ENCODE results near the gene PLPPR2. TPM values are rescaled to one million over a fixed set of nuclear protein-coding genes. Genes with fewer than 3 reads are reported as not detected.

Gene PLPPR2
- total and polyA plus RNA-seq, 2 of the 4 experiments (the other 2 are of a cell fraction), result 3.9 to 45.2 TPM

- H2BK15ac ChIP-seq (ENCODE audit: low read depth, low read length), result no peak overlapping the region
- H3K18ac ChIP-seq (ENCODE audit: low read depth, low read length), result no peak overlapping the region
- H2BK5ac ChIP-seq (ENCODE audit: low read depth, low read length, poor library complexity, severe bottlenecking), result no peak overlapping the region
- TF ChIP-seq MAZ (IDR thresholded peaks at IDR 0.05; ENCODE audit: borderline replicate concordance, low read depth, low read length) (no peak), CHD1 (IDR thresholded peaks at IDR 0.05; ENCODE audit: low read depth, low read length) (no peak), RCOR1 (IDR thresholded peaks at IDR 0.05; ENCODE audit: insufficient replicate concordance, low read length) (no peak), CTCF (conservative IDR thresholded peaks at IDR 0.05; ENCODE audit: low read depth, low read length) (no peak), FOS (IDR thresholded peaks at IDR 0.05; ENCODE audit: low read depth, low read length) (no peak), CEBPB (IDR thresholded peaks at IDR 0.05; ENCODE audit: low read depth, low read length) (no peak), SMC3 (IDR thresholded peaks at IDR 0.05; ENCODE audit: low read depth, low read length) (no peak), NFE2L2 (IDR thresholded peaks at IDR 0.05; ENCODE audit: low read depth, low read length) (no peak), RAD21 (IDR thresholded peaks at IDR 0.05; ENCODE audit: low read length) (no peak)
- TF ChIP-seq, protein P1, sequence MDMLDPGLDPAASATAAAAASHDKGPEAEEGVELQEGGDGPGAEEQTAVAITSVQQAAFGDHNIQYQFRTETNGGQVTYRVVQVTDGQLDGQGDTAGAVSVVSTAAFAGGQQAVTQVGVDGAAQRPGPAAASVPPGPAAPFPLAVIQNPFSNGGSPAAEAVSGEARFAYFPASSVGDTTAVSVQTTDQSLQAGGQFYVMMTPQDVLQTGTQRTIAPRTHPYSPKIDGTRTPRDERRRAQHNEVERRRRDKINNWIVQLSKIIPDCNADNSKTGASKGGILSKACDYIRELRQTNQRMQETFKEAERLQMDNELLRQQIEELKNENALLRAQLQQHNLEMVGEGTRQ (IDR thresholded peaks at IDR 0.05; ENCODE audit: low read depth, low read length), result no peak
- no peak overlapping the region for H2AK9ac ChIP-seq (replicated peaks; ENCODE audit: low read depth, low read length, poor library complexity)
- POLR2A ChIA-PET (ENCODE audit: unreplicated experiment), result interaction anchor here (0.7 kb wide), 1 partner anchor 1269 kb away, joined by 3 read pairs; no protein-coding TSS in a partner anchor
- peaks cover 2% of the 10 kb centered on the region for H3K27me3 ChIP-seq (ENCODE audit: control insufficient read depth, insufficient read depth, low read length)
- H2AFZ ChIP-seq (replicated peaks; ENCODE audit: low read length, poor library complexity), result no peak overlapping the region
- H3K14ac ChIP-seq (replicated peaks; ENCODE audit: low read depth, low read length), result no peak overlapping the region
- in situ Hi-C loops (cut with MboI; ENCODE audit: low sequenced_read_pairs), result no loop called here
- WGBS, 2 experiments (ENCODE audit: extremely low coverage in 2 of 2, insufficient read length in 1 of 2), result 89% methylated on average over 2 of the region's 9 CpGs; no CpG with 5 or more reads in 1 of the 2 experiments
- ATAC-seq (ENCODE audit: low read depth), result no peak
- H4K91ac ChIP-seq (ENCODE audit: insufficient read depth, low read depth, low read length), result no peak overlapping the region
- H2BK120ac ChIP-seq (ENCODE audit: low read depth, low read length), result no peak overlapping the region
- no peak overlapping the region for H2BK20ac ChIP-seq (ENCODE audit: low read depth, low read length)
- no peaks in the 10 kb centered on the region for H3K79me1 ChIP-seq (ENCODE audit: low read depth in 1 of 2, low read length in 2 of 2)
- no peak overlapping the region for H2AK5ac ChIP-seq (ENCODE audit: low read depth, low read length)
- no peak overlapping the region for H3K9ac ChIP-seq (ENCODE audit: low read depth, low read length)
- dilution Hi-C loops (cut with HindIII; ENCODE audit: low sequenced_read_pairs, unreplicated experiment), result no loop called here
- no peaks in the 10 kb centered on the region; the same call in 1 of the 2 replicates for H4K20me1 ChIP-seq (ENCODE audit: insufficient read depth, low read length)
- no peak overlapping the region for H4K8ac ChIP-seq (ENCODE audit: low read depth in 2 of 2, low read length in 2 of 2)
- no peak overlapping the region for H3K4ac ChIP-seq (ENCODE audit: low read depth, low read length)
- H3K9me3 ChIP-seq (ENCODE audit: control insufficient read depth, insufficient read depth, low read length), result no peaks in the 10 kb centered on the region
- H3K56ac ChIP-seq (ENCODE audit: extremely low read depth, insufficient read depth, low read length), result no peak overlapping the region
- H3K9me1 ChIP-seq (ENCODE audit: insufficient read depth, low read length), result no peaks in the 10 kb centered on the region
- intact Hi-C loops (cut with micrococcal nuclease), result no loop called here
- DNase-seq, result no peak
- H3K4me2 ChIP-seq (ENCODE audit: low read depth, low read length), result no peak overlapping the region
- no peak overlapping the region for H3K4me3 ChIP-seq (ENCODE audit: insufficient read depth, low read depth, low read length)
- no peaks in the 10 kb centered on the region for H3K36me3 ChIP-seq (ENCODE audit: control insufficient read depth, insufficient read depth, low read length)
- BruUV-seq (replicated peaks), result no TSS peak
- no peak overlapping the region for H3K23ac ChIP-seq (ENCODE audit: low read depth, low read length)
- H3K27ac ChIP-seq (ENCODE audit: insufficient read depth, low read length), result no peak overlapping the region
- CTCF ChIA-PET, result no interaction called here
- H4K5ac ChIP-seq (ENCODE audit: low read depth, low read length), result no peak overlapping the region
- H3K4me1 ChIP-seq (ENCODE audit: control insufficient read depth, insufficient read depth, low read length), result no peaks in the 10 kb centered on the region
Observed at GRCh38 chr19:11401808-11402543, 46.7 kb downstream of the PLPPR2 start.
